Esophagus muscularis mucosa (tissue), 4 donors: ENCODE data around the gene ARSI.

ENCODE experiments used
- EP300 ChIP-seq: sonication (generic); formaldehyde crosslinking; IDR thresholded peaks from one replicate; pipeline ENCODE4 v1.6.1; 2017; ENCODE audit warnings: antibody characterized with exemption
- POLR2A ChIP-seq: fragments of 450-650 bp; IDR thresholded peaks from one replicate; pipeline ENCODE4 v1.6.1; 2017; ENCODE audit warnings: antibody characterized with exemption, moderate library complexity, mild to moderate bottlenecking, low read depth
- TF ChIP-seq, protein P1 (sequence below), 3 experiments: fragments of 200-600 bp in 2 of 3; fragments of 450-650 bp in 1 of 3; sonication (generic) in 2 of 3; IDR thresholded peaks; one replicate each; pipeline ENCODE4 v1.5.1; 2017 to 2019; ENCODE audit warnings: antibody characterized with exemption in 3 of 3, mild to moderate bottlenecking in 2 of 3, moderate library complexity in 1 of 3

- TF ChIP-seq, protein P1, sequence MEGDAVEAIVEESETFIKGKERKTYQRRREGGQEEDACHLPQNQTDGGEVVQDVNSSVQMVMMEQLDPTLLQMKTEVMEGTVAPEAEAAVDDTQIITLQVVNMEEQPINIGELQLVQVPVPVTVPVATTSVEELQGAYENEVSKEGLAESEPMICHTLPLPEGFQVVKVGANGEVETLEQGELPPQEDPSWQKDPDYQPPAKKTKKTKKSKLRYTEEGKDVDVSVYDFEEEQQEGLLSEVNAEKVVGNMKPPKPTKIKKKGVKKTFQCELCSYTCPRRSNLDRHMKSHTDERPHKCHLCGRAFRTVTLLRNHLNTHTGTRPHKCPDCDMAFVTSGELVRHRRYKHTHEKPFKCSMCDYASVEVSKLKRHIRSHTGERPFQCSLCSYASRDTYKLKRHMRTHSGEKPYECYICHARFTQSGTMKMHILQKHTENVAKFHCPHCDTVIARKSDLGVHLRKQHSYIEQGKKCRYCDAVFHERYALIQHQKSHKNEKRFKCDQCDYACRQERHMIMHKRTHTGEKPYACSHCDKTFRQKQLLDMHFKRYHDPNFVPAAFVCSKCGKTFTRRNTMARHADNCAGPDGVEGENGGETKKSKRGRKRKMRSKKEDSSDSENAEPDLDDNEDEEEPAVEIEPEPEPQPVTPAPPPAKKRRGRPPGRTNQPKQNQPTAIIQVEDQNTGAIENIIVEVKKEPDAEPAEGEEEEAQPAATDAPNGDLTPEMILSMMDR (IDR thresholded peaks at IDR 0.05), result no peak
- TF ChIP-seq EP300 (no peak), POLR2A (no peak)
Measured at GRCh38 chr5:150254363-150254762, 48.3 kb downstream of the ARSI start.
